PC-9 (cell line): ENCODE measurements around the gene FGF13.

ENCODE experiments used
- EZH2 ChIP-seq: fragments of 200-600 bp; sonication (generic); IDR thresholded peaks from 2 replicates; pipeline ENCODE4 v1.8.0; 2017; ENCODE audit warnings: antibody characterized with exemption, low read depth
- TF ChIP-seq, protein P1 (sequence below): fragments of 200-600 bp; sonication (generic); conservative IDR thresholded peaks from 2 replicates; pipeline ENCODE4 v1.6.1; 2017; ENCODE audit warnings: mixed run types, antibody characterized with exemption, mild to moderate bottlenecking, moderate library complexity

DNA sequence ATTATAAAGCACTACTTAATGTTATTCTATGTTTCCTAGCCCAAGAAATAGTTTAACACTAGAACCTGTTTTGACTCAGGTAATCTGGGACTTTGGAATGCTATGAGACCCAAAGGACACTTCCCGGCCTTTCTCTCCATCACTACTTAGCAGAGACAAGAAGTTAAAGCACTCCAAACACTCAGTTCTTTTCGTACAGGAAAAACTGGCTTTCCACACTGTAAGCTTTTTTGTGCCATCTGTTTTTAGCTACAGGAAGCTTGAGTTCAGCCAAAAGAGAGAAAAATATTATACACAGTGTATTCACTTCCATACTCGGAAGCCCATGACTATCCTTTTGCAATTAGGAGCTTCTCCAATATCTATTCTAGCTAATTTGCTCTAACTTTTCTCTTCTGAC is 7.9 kb upstream of the FGF13 start:
- TF ChIP-seq, protein P1, sequence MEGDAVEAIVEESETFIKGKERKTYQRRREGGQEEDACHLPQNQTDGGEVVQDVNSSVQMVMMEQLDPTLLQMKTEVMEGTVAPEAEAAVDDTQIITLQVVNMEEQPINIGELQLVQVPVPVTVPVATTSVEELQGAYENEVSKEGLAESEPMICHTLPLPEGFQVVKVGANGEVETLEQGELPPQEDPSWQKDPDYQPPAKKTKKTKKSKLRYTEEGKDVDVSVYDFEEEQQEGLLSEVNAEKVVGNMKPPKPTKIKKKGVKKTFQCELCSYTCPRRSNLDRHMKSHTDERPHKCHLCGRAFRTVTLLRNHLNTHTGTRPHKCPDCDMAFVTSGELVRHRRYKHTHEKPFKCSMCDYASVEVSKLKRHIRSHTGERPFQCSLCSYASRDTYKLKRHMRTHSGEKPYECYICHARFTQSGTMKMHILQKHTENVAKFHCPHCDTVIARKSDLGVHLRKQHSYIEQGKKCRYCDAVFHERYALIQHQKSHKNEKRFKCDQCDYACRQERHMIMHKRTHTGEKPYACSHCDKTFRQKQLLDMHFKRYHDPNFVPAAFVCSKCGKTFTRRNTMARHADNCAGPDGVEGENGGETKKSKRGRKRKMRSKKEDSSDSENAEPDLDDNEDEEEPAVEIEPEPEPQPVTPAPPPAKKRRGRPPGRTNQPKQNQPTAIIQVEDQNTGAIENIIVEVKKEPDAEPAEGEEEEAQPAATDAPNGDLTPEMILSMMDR, result no peak
- no peak for TF ChIP-seq EZH2
